IPS-NIHi11 (cell line): ENCODE results near the gene CORO2B.

Experiments
- DNase-seq: peaks from one replicate; pipeline ENCODE4 v3.0.0; 2012; ENCODE audit warnings: mixed read lengths, low spot score

CORO2B gene

DNA sequence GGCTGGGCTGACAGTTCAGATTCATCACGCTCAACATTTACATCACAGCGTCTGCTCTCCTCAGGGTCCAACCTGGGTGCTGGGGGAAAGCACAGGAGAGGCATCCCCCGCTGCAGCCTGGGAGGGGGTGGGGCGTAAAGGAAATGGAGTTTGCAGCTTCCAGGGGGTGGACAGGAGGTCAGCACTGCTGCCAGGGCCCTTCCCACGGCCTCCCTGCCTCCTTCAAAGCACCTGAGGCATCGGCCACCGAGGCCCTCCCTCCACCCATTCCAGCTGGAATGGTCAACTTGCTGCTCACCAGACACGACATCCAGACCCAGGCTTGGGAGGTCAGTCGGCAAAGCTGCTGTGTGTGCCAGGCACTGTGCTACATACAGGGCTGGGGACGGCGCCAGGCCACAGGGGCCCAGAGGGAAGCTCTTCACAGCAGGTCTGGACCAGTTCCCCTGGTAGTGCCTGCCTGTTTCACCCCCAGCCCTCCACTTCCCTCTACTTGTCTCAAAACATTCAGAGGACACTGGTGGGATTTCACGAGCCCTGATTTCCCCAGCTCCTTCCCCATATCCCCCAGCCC, 121.2 kb downstream of the CORO2B start:
- no peak for DNase-seq

DNA sequence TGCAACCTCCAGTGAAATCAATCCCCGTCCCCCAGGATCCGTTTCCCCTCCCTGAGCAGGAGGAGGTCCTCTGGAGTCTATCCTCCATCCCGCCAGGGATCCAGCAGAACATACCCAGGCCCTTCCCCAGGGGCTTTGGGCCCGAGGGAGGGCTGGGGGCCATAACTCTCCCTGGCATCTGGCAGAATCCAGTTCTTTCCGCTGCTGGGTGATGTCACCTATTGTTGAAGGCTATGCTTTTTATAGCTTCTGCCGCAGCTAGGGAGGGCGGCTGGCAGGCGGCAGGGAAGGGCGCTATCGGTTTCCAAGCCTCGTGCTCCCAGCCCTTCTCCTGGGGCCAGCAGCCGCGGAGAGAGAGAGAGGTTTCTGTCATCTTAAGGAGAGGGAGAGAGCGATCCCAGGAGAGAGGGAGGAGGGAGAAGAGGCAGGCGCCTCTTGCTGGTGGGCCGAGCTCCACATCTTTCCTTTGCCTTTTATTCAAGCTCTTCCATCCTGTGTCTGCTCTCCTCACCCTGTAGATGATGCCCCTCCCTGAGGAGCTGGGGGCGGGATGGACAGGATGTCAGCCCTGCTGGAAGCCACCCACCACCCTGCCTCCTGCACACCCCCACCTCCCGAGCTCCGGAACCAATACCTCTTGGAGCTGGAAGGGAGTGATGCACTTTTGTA, 121.8 kb downstream of the CORO2B start:
- peak; percentile 67 for DNase-seq

DNA sequence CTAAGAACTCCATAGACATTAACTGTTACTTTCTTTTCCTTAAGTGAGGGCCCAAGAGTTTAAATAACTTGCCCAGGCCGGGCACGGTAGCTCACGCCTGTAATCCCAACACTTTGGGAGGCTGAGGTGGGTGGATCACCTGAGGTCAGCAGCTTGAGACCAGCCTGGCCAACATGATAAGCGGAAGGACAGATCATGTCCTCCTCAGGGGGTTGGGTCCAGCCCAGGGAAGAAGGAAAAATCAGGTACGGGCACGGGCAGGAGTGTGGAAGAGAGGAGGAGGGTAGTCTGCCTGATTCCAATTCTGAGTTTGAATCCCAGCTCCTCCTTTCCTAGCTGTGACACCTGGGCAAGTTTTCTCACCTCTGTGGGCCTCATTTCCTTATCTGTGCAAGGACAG, 123.1 kb downstream of the CORO2B start:
- DNase-seq: no peak

DNA sequence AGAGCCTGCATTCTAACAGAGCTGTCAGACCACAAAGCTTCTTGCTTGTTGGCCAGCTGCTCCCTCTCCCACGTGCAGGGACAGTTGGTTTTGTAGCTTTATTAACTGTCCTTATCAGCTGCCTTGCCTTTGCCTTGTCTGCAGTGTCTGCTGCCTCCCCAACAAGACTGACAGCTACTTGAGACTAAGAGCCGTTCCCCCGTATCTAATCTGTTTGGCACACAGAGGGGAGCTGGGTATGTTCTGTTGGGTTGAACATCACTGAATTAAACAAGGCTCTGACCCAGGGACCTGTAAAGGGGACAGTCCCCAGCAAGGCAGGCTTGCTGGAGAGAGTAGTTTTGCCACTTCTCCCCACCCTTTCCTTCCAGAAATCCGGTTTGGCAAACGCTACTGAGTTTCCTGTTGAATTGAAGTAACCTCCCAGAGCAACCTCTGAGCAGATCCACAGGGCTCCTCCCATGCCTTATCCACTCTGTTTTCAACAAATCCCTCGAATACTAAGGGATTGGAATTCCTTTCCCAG, 125.8 kb downstream of the CORO2B start:
- peak; percentile 44 for DNase-seq

DNA sequence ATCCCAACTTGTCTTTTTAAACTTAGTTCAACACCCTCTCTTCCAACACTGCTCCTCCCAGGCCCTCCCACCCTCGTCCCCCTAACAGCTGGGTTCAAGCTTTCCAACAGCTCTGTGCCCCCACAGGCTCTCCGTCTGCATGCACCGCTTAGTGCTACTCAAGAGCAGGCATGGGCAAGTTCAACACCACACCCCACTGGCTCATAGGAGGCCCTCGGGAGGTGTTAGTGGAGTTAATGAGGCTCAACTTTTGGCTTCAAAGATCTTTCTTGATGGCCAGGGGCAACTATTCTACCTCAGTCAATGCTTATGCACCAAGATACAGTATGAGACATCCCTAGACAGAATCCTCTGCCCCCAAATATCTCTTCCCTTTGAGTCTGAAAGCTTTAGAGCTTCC, 127.5 kb downstream of the CORO2B start:
- no peak for DNase-seq

DNA sequence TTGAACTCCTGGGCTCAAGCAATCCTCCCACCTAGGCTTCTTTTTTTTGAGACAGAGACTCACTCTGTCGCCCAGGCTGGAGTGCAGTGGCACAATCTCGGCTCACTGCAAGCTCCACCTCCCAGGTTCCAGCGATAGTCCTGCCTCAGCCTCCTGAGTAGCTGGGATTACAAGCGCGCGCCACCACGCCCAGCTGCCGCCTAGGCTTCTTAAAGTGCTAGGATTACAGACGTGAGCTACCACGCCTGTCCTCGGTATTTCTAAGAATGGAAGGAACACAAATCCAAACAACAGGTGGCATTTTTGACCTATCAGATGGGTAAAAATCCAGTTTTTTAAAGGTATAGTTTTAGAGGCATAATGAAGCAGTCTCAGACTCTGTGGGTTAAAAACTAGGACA, 128.1 kb downstream of the CORO2B start:
- no peak for DNase-seq

DNA sequence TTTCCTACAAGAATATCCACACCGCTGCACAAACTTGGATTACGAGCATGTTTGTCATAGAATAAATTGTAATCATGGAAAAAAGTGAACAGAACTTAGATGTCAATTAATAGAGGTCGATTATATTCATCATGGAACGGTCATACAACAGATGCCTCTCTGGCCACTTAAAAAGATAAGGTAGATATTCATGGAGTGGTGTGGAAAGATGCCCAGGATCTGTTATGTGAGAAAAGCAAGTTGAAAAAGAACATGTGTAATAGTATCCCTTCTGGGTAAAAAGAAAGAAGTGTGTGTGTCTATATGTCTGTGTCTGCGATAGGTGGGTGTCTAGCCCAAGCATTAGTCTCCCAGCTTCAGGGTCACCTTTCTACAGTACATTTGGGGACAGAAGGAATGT, 128.6 kb downstream of the CORO2B start:
- DNase-seq: no peak

DNA sequence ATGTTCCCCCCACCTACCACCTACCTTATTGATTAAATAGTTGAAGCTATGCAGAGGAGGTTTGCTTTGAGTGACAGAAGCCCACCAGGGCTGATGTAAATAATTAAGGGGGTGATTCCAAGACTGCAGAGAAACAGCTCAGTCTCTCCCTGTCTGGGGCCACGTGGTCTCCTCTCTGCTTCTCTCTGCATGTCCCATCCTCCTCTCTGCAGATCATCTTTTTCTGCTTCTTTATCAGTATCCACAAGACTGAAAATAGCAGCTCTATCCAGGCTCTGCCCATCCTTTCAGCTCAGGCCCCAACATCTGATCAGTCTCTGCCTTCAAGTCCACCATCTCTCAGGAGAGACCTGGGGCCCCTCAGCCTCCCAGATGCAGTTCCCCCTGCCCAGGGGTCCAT, 131.1 kb downstream of the CORO2B start:
- DNase-seq: no peak

DNA sequence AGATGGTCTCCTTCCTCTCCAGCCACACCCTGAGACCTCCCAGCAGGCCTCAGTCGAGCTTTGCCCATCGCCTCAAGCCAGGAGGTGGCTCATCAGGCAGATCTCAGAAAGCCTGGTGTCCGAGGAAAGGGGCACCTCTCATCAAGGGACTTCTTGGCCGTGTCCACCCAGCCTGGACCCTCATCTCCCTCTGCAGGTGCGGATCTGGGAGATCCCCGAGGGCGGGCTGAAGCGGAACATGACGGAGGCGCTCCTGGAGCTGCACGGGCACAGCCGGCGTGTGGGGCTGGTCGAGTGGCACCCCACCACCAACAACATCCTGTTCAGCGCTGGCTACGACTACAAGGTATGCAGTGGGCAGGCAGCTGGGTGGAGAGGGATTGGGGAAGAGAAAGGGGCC, 131.7 kb downstream of the CORO2B start:
- no peak for DNase-seq

DNA sequence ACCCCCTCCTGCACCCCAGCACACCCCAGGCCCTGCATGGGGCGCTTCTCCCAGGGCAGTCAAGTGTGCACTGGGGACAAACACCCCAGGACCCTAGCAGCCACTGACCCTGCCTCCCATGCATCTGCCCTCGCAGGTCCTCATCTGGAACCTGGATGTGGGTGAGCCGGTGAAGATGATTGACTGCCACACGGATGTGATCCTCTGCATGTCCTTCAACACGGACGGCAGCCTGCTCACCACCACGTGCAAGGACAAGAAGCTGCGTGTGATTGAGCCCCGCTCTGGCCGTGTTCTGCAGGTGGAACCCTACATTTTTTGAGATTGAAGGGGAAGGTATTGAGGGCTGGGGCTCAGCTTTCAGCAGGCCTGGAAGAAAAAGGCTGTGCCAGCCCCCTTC, 132.6 kb downstream of the CORO2B start:
- no peak for DNase-seq

DNA sequence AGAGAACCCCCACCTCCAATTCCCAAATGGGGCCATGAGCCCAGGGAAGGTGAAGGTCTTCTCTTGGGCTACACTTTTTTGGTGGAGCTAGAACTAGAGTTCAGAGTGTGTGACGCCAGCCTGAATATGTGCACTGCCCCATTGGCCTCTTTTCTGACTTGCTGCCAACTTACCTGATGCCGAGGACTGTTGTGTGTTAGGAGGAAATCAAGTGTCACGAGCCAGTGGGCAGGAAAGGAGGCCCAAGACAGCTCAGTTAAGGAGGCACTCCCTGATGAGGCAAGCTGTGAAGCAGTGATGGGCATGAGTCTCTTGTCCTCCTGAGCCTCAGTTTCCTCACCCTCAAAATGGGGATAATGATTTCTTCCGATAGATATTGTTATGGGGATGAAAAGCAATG, 134.1 kb downstream of the CORO2B start:
- DNase-seq: no peak

DNA sequence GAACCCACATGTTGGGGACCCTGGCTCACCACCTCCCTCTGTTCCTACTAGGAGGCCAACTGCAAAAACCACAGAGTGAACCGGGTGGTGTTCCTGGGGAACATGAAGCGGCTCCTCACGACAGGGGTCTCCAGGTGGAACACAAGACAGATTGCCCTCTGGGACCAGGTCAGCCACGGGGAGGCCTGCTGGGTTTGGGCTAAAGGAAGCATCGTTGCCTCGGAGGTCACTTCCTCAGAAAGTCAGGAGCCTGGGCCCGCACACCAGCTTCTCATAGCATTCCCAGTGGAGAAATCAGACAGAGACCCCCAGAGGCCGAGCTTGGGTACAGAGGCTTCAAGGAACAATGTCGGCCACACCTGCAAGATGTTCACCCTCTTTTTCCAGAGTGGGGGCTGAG, 135.1 kb downstream of the CORO2B start:
- no peak for DNase-seq

DNA sequence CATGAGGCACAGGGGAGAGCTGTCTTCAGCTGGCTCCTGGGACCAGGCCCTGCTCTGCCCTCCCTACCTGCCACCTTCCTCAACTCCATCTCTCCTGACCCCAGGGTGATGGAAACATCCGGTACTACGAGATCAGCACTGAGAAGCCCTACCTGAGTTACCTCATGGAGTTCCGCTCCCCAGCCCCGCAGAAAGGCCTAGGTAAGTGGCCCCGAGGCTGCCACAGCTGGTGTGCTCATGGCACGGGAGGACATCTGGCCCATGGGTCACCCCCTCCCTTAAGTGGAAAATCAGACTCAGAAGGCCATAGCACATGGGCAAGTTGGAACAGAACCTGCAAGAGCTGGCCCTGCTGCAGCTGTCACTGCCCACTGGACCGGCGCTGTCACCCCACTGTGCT, 136.3 kb downstream of the CORO2B start:
- DNase-seq: no peak

DNA sequence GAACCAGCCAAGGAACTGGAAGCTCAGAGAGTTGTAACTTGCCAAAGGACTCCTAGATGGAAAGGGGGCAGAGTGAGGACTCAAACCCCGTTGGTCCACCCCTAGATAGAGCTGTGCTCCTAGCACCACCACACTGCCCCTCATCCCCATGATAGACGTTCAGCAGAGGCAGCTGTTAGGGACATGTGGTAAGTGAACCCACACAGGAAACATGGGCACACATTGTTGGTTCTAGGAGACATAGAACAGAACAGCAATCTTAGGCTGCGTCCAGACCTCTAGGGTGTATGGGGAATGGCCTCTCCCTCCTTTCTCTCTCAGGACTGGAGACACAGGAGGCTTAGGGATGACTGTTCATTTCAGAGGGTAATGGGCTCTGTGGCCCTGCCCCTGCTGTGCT, 139.2 kb downstream of the CORO2B start:
- no peak for DNase-seq

DNA sequence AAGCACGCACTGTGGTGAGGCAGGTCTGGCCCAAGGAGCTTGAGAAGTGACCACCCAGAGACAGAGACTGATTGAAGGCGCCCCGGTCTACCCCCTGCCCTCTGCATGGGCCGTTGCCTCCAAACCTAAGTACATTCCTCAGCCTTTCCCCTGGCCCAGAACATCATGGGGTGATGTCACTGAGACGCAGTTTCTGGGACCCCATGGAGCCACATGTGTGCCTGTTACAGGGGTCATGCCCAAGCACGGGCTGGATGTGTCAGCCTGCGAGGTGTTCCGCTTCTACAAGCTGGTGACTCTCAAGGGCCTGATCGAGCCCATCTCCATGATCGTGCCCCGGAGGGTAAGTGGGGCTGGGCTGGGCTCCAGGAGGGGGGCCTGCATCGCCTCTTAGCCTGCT, 139.7 kb downstream of the CORO2B start:
- no peak for DNase-seq

DNA sequence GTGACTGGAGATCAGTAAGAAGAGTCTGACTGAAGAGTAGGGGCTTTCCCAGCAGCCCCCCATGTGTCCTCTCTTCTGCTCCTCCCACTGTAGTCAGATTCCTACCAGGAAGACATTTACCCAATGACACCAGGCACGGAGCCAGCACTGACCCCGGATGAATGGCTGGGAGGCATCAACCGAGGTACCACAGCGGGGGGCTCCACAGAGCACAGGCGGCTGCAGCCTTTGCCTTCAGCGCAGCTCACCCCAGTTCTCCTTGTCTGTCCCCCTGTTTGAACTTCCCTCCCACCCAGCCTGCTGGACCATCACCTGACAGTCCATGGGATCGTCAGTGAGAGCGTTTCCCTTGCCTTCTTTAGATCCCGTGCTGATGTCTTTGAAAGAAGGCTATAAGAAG, 140.3 kb downstream of the CORO2B start:
- no peak for DNase-seq

DNA sequence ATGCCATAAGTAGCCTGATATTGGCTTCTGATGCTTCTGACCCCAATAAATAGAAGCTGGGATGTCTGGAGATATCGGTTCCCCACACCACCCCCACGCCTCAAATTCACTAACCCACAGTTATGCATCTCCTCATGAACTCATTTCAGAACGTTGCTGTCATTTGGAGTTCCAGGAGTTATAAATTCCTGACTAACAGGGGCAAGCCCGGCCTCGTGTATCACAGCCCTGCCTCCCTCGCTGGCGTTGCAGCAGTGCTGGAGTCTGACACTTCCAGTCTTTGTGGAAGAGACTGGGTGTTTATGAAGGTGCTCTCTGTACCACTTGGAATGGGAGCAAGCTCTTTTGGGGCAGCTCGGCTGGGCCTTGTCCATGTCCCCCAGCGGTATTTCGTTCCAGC, 140.9 kb downstream of the CORO2B start:
- no peak for DNase-seq

DNA sequence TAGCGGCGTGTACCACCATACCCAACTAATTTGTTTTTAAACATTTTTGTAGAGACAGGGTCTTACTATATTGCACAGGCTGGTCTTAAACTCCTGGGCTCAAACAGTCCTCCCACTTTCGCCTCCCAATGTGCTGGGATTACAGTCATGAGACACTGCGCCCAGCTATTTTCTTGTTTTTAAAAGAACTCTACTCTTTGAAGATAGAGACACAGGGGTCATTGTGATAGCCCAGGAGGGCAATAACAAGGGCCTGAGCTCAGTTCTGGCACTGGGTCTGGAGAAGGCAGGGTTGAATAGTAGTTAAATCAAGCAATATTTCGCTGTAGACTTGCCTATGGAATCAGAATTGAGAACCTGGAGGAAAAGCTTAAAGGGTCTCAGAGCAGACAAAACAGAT, 143.1 kb downstream of the CORO2B start:
- no peak for DNase-seq

DNA sequence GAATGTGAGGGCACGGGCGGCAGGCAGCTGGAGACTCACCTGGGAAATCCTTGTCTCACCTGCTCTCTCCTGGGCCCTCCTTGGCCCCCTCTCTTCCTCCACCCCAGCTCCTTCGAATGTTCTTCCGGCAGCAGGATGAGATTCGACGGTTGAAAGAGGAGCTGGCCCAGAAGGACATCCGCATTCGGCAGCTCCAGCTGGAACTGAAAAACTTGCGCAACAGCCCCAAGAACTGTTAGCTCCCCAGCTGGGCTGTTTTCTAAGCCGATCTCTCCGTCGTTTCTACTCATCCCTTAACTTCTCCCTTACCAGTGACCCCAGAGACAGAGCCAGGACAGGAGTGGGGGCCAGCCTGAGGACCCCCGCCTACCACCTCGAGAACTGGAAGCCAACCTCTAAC, 146.9 kb downstream of the CORO2B start:
- no peak for DNase-seq

DNA sequence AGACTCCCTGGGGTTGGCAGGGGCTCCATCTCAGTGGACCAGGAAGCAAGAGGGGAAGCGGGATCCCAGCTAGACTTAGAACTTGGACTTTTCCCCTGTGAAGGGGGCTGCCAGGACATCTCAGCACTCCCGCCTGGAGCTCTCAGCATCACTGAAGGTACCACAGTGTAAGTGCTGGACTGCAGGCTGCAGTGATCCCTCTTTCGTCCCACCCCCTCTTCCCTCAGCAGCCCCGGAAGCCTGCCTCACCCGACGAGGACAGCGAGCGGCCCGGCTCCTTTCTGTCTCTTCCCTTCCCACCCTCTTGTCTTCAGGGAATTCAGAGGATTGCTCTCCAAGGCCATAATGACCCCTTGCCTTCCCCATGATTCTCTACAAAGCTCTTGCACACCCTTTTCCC, 147.5 kb downstream of the CORO2B start:
- DNase-seq: no peak

DNA sequence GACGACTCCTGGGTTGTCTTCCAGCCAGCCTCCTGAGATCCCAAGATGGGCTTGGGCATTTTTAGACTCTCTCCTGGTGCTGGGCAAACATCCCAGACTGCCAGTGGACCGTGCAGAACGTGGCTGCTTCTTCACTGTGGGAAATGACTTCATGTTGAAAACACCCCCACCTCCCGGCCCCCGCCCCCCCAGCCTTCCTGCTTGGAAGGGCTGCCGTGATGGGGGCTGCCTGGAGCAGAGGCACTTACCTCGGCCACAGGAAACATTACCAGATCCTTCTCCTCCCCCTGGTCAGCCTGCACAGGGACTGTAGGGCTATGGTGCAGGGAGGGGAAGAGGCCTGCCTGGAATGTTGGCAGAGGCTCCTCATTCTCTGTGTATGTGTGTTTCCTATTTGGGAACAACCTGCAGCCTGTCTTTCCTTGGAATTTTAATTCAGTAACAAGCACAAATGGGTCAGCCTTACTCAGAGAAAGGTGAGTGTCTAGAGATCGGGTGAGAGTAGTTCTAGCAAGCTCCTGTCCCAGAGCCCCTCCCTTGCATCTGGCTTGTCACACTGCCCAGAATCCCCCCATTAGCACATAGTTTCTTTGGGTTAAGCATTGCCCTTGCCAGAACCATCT, 151.1 kb downstream of the CORO2B start:
- DNase-seq: no peak

DNA sequence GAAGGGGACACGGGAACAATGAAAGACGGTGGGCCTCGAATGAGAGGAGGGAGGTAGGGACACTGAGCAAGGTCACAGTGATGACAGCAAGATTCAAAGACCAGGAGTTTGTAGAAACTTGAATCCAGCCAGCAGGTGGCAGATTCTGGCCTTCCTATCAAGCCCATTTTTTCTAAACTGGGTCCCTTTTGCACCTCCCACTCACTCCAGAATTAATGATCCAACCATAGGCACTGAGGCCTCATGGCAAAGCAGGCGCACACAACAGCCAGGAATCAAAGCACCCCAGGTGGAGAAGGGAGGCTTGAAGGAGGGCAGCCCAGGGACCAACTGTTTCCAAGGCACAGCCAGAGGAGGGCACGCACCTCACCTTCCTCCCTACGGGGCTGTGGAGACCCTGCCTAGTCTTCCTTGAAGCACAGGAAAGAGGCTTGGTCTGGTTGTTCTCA, 151.7 kb downstream of the CORO2B start:
- peak; percentile 56 for DNase-seq
